CD4-positive, alpha-beta T cell treated with Interleukin-17A for 1 hour (primary cell): ENCODE data around the gene GKN1.

Experiments used
- DNase-seq: peaks from one replicate; pipeline ENCODE4 v3.0.0-alpha.2; 2020

GKN1 gene

DNA sequence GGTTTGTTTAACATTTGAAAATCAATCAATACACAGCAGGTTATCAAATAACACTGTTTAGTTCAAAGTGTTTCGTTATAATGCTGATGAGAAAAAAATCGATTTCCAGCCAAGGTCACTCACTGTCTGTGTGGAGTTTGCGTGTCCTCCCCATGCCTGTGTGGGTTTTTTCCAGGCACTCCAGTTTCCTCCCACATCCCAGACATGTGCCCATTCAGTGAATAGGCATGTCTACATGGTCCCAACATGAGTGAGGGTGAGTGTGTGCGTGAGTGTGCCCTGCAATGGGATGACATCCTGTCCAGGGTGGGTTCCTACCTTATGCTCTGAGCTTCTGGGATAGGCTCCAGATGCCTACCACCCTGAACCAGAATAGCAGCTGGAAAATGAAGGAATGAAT lies 13.1 kb upstream of the GKN1 start:
- DNase-seq: no peak

- no peak for DNase-seq
These were observed 10.2 kb upstream of the GKN1 start for GRCh38 chr2:68964282-68964681.

DNA sequence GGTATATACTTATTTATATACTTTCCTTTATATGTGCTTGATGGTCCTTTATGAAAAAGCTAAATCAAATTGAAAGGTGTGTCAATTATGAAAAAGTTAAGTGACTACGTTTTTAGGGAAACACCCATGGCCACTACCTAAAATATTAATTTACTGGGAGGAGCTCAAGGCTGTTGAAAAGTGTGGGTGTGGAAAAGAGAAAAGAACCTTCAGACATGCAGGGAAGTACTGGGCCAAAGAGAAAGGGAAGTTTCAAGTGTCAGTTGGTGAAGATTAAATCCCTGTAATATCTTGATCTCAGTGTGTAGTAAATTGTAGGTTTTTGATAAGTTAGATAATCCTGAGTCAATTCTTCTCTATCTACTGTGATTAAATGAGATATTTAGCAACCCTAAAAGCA lies 6.2 kb upstream of the GKN1 start:
- no peak for DNase-seq

GRCh38 chr2:68969736-68970490 lies 4.5 kb upstream of the GKN1 start:
- DNase-seq: no peak

GRCh38 chr2:68970566-68971265 lies 3.7 kb upstream of the GKN1 start:
- DNase-seq: no peak

GRCh38 chr2:68971591-68972231 lies 2.7 kb upstream of the GKN1 start:
- DNase-seq: no peak

GRCh38 chr2:68974946-68975665 lies 670 bp downstream of the GKN1 start:
- DNase-seq: no peak

DNA sequence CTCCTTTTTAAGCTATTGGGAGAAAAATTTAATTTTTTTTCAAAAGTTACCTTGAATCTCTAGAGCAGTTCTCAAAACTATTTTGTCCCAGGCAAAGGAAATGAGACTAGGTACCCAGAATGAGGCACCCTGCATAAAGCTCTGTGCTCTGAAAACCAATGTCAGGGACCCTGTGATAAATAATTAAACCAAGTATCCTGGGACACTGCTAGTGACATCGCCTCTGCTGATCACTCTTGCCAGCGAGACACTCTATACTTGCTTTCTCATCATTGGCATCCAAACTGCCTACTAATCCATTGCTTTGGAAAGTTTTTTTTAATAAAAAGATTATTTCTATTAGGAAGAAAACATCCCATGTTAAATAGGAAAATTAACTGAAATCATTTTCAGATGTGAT lies 1.4 kb downstream of the GKN1 start:
- no peak for DNase-seq

- DNase-seq: no peak
These were observed 3.0 kb downstream of the GKN1 start for GRCh38 chr2:68977453-68977852.

- no peak for DNase-seq
These were observed 3.7 kb downstream of the GKN1 start for GRCh38 chr2:68978098-68978497.

GRCh38 chr2:68980956-68981355 lies 6.5 kb downstream of the GKN1 start:
- no peak for DNase-seq

- no peak for DNase-seq
These were observed 12.6 kb downstream of the GKN1 start for GRCh38 chr2:68987021-68987503.

DNA sequence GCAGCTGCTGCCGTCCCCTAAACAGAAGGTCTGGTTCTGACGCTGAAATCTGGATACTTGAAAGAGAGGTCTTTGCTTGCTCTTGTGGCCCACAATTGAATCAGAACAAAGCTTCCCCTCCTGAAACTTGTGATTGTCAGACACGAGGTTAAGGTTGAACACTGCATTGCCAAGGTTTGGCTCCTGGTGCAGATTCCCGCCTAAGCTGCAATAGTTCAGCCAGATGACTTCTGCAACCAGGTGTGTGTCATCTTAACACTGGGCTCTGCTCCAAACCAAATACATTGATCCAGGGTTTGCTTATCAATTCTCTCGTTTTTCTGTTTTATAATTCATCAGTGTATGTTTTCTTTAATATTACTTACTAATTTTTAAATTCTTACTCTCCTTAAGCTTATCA lies 14.6 kb downstream of the GKN1 start:
- DNase-seq: no peak

GRCh38 chr2:68992341-68992740 lies 17.9 kb downstream of the GKN1 start:
- no peak for DNase-seq

DNA sequence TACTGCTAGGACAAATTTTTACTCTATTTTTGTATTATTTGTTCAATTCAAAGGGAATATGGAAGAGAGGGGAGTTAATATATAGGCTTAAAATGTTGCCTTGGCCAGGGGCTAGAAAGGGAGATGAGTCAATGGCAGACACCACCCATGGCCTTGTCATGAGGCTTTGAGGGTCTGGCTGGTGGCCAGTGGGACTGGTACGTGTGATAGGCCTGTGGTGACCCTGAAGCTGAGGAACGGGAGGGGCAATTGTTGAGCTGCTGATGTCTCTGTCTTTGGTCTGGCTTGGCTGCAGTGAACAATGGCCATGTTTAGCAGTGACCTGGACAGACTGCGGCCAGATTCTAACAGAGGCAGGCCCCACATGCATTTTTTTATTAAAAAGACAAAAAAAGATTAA lies 18.5 kb downstream of the GKN1 start:
- no peak for DNase-seq

GRCh38 chr2:68993660-68994059 lies 19.2 kb downstream of the GKN1 start:
- no peak for DNase-seq

DNA sequence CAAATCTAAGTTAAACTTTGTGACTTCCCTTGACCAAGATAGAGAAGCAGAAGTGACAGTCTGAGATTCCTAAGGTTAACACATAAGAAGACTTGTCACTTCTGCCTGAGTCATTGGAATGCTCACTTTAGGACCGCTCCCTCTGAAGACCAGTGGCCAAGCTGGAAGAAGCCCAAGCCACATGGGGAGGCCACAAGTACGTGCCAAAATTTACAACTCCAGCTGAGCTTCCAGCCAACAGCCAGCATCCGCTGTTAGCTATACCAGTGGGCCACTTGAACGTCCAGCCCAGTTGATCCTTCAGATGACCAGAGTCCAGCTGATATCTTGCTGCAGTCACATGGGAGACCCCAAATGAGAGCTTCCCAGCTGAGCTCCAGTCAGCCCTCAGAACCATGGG lies 20.4 kb downstream of the GKN1 start:
- DNase-seq: no peak

DNA sequence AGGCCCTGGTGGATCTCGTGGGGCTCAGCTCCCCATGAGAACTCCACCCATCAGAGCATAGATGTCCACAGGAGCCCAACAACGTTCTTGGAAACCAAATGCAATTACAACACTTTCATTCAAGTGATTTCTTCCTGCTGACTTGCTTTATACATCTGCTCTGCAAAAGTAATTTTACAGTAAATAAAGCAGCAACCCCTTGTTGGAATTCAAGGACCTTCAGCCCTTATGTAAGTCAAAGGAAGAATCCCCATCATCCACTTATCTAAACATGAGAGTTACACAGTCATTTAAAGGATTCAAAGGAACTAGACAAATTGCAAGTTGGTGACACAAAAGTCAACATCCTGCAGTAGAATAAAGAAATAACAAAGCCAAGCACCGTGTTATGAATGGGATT lies 21.5 kb downstream of the GKN1 start:
- no peak for DNase-seq

GRCh38 chr2:68997401-68997800 lies 23.0 kb downstream of the GKN1 start:
- DNase-seq: no peak

DNA sequence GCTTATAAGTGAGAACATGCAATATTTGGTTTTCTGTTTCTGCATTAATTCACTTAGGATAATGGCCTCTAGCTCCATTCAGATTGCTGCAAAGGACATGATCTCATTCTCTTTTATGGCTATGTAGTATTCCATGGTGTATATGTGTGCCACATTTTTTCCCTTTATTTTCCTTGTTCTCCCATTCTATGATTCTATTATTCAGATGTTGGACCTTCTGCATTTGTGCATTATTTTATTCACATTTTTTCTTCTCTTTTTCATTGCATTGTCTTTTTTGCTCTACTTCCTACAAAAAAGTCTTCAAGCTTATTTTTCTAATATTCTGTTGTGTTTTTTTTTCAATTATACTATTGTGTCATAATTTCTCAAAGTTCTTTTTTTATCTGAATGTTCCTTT lies 27.4 kb downstream of the GKN1 start:
- DNase-seq: no peak

DNA sequence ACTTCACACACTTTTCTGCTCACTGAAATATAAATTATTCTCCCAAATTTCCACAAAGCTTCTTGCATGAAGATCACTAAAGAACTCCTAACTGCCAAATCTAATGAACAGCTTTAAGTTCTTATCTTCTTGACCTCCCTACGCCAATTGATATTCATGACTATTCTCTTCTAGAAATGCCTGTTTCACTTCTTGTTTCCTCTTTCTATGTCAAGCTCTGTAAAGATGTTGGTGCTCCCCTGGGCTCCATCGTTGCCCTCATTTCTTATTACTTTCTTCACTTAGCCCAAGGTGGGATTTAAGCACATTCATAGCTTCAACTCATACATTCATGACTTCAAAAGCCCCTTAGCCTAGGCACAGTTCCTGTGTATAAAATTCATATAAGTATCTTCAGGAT lies 29.3 kb downstream of the GKN1 start:
- no peak for DNase-seq

GRCh38 chr2:69007169-69007568 lies 32.7 kb downstream of the GKN1 start:
- DNase-seq: no peak

- DNase-seq: no peak
These were observed 33.2 kb downstream of the GKN1 start for GRCh38 chr2:69007603-69008002.
